Measurements from ENCODE around the gene TMEM59.
A peak's percentile ranks its signal among the peaks of the same experiment; 100 is the strongest.
"Not testable (repeated sequence)": the region's sequence is repeated elsewhere in the genome, so short reads cannot be mapped to it uniquely, and the experiment has no call there.

The TMEM59 gene

DNA sequence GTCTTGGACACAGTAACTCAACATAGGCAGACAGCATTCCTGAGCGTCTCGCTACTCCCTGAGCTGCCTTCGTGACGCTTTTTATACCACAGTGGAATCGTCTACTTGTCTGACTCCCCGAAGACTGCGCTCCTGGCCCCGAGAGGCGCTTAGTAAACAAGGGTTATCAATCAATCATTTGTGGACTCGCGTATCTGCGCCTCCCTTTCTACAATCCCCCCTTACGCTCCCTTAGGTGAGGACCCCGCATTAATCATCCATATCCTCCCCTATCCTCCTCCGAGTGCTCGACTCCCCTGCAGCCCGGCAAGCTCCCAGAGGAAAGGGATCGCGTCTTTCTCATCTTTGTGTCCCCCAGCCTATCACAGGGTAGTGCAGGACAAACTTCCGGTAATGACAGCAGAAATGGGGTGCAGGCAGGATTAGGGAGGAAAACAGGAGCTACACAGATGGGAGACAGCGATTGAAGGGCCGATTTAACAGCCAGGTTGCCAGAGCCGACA is 522 bp downstream of the TMEM59 start:
- DNase-seq (ENCODE audit: low spot score): peak; percentile 57

DNA sequence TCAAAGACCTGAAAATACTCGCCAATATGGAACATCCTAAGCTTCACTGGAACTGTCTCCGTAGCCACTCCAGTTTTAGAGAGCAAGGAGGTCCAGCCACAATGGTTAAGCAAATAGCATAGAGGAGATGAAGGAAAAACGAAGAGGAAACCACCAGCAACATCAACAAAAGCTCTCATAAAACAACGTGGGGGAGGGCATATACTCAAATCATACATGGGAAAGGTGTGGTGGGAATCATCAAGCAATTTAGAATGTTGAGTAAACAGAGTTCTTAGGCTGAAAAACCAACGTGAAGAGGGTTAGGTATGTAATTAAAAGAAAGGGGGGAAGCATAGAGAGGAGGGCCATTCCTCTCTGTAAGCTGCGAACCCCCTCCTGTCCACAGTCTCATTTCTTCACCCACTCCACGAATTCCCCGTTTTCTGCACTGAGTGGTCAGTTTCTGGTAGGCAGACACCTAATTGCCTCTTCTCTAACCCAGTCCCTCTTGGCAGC is 1.0 kb downstream of the TMEM59 start:
- no peak for DNase-seq (ENCODE audit: low spot score)

DNA sequence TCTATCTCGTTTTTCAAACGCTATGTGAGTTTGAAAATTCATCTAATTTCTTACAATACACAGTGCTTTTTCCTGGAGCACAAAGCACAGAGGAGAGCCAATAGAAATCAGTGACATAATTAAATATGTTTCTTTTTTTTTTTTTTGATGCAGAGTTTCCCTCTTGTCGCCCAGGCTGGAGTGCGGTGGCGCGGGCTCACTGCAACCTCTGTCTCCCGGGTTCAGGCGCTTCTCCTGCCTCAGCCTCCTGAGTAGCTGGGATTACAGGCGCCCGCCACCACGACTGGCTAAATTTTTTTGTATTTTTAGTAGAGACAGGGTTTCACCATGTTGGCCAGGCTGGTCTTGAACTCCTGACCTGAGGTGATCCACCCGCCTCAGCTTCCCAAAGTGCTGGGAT is 2.6 kb downstream of the TMEM59 start:
- not testable (repeated sequence) for DNase-seq (ENCODE audit: low spot score)

DNA sequence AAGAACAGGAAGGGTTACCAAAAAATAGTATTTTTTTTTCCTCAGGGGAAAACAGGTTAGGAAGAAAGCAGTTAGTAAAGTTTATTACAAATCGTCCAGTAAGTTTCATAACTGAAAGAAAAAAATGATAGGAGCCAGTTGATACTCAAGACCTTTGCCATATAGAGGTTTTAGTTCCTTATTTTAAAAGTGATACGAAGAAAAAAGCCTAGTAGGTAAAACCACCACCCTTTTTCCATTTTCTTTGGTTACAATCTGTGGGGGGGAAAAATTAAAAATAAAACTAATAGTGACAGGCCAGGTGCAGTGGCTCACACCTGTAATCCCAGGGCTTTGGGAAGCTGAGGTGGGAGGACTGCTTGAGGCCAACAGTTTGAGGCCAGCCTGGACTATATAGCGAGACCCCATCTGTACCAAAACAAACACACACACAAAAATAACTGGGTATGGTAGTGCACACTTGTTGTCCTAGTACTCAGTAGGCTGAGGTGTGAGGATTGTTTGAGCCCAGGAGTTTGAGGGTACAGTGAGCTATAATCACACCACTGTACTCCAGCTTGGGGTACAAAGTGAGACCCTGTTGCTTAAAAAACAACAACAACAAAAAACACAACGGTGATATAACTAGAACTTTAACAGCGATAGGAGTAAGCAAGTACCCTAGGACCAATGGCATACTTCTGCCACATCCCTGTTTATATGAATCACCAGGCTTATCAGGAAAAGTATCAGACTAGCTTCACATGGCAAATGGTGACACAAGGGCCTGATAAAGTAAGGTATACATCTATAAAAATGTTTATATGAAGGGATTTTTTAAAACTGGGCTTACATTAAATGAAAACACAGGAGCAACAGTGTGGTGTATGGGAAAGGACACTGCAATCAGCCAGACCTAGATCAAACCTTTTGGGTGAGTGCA is 5.4 kb downstream of the TMEM59 start:
- DNase-seq (ENCODE audit: low spot score): no peak

DNA sequence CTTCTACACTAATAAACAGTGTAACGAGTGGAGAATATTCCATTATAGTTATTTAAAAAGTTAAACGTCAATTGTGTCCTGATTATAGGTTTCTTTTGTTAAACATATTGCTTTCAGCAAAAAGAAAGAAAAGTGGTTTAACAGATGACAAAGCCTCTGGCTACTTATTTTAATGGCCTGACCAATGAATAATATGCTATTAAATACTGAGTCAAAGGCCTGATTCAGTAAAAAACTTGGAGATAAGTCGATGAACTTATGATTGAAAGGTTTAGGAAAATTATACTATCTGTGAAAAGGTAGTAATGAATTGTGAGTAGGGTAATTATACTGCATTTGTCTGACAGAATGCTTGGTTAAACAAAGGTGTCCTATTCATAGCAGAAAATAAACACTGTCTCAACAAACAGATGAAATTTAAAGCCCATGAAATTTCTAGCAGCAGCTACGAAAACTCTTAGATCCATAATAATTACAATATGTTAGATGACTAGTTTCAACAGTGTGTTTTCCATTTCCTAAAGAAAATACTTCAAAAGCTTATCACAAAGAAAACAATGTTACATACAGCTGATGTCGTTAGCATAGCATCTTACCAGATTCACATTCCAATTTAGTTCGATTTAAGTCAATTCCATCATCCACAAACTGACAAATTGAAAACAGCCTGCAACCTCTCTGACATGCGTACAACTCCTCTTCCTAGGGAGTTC is 6.2 kb downstream of the TMEM59 start:
- DNase-seq (ENCODE audit: low spot score): no peak

DNA sequence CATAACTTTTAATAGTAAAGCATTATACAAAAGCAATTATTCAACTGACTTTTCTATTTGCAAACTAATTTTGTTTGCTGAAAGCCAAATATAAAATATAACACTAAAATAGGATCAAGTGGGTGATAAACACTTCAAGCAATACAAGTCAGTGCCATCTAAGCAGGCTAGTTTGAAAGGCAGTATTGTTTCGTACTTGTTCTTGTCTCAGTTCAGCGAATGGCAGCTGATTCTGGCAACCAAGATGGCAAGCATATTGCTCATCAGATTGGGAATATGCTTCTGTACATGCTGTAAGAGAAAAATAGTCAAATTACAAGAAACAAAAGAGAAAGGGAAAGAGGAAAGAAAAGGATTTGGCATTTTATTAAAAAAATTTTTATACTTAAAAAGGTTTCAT is 7.5 kb downstream of the TMEM59 start:
- DNase-seq (ENCODE audit: low spot score): no peak

DNA sequence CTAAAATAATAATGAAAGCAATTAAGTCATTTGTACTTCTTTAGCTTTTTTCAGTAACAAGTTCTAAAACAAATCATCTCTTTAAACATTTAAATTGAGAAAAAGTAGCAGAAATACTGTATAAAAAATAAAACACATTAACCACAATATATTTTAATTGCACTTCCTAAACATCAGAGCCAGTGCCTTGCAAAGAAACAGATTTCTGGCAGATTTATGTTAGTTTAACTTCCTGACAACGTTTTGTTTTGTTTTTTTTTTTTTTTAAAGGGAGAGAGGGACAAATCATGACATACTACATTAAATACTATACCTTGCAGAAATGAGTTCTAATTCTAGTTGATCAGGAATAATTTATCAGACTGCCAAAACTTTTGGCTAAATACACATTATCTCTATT is 11.2 kb downstream of the TMEM59 start:
- DNase-seq (ENCODE audit: low spot score): no peak

DNA sequence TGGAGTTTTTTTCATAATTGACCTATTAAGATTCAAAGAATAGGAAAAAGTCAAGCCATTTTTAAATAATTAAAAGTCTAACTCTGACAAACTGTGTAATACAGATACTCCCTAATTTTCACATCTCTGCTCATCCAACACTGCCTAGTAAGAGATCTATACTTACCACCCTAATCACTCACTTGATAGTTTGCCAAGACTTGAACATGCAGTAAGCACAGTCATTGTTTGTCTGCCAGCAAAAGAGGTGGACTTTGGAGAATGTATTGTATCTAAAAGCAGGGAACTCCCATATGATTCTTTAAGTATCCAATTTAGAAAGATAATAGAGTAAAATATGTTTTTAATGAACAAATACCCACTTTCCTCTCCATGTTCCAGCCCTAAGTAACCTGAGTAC is 15.5 kb downstream of the TMEM59 start:
- DNase-seq (ENCODE audit: low spot score): no peak

DNA sequence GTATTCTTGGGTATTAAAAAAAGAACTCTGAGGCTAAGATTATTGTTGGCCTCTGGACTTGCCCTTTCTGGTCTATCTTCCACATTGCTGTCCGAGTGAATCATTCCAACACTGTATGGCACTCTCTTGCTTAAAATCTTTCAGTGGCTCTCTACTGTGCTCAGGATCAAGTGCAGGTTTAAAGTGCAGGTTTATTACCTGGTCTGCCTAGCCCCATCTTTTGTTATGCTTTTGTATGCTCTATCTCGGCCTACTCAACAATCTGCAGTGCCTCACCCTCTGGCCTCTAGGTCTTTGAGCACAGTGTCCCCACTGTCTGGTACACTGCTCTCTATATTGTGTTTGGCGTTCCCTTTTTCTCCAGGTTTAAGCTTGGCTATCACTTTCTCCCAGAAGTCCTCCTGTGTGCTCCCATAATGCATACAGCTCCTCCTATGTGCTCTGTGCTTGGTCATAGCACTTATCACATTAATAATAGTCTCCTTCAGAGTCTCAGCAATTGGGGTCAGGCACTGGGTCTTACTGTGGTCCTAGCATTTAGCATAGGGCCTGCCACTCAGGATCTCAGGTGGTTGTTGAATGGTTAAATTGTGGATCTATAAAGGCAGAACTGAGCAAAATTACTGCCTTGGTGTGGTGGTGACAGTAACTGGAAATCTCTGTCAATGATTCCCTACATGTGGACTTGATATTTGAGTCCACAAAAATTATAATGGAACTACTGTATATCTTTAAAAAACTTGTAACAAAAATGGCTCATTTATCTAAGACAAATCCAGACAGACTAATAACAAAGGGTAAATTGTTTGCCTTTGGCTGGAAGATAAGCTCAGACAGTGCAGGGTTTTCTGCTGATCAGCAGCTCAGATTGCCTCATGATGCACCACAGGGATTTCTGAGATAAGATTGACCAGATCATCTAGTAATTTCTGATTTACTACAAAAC is 24.4 kb downstream of the TMEM59 start:
- DNase-seq (ENCODE audit: low spot score): no peak

DNA sequence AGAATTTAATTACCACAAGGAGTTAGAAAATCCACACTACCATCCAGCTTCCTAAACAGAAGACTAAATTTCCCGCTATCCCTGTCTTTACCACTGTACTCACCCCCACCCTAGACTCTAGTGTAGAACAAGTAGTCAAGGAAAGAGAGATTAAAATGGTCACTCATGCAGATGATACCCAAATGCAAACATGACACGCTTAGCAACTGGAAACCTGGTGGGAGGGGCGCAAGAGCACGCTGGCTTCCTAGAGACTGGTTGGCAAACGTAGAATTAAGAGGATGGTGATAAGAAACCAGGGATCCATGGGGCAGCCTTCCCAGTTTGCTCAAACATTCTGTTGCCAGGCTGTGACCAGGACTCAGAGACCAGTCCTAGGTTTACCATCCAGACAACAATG is 25.2 kb downstream of the TMEM59 start:
- DNase-seq (ENCODE audit: low spot score): no peak

DNA sequence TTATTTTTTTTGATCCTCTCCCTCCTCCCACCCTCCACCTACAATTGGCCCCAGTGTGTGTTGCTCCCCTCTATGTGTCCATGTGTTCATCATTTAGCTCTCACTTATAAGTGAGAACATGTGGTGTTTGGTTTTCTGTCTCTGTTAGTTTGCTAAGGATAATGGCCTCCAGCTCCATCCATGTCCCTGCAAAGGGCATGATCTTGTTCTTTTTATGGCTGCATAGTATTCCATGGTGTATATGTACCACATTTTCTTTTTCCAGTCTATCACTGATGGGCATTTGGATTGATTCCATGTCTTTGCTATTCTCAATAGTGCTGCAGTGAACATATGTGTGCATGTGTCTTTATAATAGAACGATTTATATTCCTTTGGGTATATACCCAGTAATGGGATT is 28.2 kb downstream of the TMEM59 start:
- not testable (repeated sequence) for DNase-seq (ENCODE audit: low spot score)

DNA sequence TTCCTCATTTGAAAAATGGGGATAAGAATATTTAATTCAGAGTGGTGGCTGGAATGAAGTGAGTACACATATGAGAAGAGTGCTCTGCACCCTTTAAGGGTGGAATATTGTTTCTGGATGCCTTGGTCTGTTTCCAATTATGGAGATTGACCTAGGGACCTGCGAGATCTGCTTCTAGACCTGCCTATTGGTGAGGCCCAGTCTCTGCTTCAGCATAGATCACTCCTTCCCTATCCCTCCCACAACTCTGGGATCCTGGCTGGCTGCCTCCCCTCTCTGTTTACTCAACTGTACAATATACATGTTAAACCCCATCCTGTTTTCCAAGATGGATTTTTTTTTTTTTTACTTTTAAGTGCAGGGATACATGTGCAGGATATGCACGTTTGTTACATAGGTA is 28.6 kb downstream of the TMEM59 start:
- DNase-seq (ENCODE audit: low spot score): no peak

DNA sequence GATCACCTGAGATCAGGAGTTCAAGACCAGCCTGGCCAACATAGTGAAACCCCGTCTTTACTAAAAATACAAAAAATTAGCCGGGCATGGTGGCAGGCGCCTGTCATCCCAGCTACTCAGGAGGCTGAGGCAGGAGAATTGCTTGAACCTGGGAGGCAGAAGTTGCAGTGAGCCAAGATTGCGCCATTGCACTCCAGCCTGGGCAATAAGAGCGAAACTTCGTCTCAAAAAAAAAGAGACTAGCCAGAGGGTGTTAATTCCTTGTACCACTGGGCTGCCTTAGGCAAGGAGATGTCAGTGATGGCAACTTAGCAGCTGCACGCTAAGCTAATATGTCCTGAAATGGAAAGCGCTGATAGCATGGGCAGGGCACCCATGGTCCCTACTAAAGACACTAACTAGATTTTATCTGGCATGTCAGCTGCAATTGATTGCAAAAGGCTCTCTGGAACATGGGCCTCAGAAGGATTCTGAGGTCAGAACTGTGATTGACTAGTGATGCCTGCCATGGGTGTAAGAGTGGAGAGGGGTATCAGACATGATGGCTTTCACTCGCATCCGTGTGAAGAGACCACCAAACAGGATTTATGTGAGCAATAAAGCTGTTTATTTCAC is 33.3 kb downstream of the TMEM59 start:
- not testable (repeated sequence) for DNase-seq (ENCODE audit: low spot score)

DNA sequence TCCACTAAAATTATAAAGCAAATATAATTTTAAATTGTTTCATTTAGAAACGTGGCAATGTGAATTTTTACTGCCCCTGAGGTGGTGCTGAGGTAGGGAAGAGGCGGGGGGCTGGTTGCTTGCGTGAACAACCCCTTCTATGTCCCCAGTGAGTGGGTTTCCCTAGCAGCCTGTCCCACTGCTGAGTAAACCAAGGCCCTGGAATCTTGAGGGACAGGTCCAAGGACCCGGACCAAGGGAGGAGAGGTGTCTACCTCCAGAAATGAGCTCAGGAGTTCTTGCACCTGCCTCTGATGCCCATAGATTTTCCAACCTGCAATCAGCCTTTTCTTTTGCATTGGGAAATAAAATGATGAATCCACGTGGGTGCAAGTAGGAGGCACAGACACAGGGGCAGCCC is 34.4 kb downstream of the TMEM59 start:
- DNase-seq (ENCODE audit: low spot score): no peak

DNA sequence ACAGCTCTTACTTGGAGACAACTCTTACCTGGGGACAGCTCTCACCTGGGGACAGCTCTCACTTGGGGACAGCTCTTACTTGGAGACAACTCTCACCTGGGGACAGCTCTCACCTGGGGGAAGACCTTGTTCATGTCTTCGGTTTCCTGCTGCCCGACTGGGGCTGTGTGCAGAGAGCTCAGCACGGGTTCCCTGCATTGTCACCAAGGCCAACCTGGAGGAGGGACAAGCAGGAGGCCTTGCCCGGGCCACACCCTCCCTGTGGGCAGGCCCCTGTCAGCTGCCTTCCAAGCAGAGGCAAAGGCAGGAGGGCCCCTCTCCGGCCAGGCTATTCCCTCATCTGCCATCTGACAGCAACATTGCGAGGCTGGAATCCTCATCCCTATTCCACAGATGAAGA is 35.0 kb downstream of the TMEM59 start, which contains the start of gene LDLRAD1:
LDLRAD1 (minus strand) TSS at position 208 of the 400 bp plus-strand sequence; CDS start at position 134, 74 bp downstream.
- DNase-seq (ENCODE audit: low spot score): no peak

DNA sequence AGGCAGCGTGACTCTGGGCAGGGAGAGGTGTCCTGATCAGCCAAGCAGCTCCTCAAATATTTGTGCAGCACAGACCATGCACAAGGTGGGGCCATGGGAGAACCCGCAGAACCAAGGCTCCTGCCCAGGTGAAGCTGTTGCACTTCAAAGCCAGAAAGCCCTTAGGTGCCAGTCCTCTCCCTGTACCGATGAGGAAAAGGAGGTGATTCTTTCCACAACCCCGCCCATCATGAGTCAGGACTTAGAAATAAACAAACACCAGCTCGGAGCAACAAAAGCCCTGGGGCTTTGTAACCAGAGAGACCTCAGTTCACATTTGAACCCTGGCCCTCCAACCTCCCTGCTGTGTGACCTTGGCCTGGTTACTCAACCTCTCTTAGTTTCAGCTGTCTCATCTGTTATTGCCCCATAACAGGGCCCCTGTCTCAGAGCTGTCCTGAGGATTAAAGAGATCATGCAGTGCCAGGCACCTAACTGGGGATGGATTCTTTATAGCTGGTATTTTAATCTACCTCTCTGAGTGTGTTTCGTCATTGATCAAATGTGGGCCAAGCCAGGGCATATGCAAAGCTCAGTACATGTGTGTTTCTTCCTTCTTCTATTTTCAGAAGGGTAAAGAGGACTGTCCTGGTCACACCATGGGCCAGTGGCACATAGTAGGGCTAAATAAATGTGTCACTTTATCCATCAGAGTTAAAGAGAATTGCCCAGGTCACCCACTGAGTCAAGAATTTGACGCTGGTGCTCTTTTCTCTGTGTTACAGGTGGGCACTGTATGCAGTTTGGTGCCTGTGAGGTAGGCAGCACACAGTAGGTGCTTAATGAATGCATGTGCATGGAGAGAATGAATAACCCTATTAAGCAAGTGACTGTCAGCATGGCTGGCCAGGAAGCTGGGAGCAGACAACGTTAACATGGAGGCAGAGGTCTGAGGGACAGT is 36.4 kb downstream of the TMEM59 start:
- no peak for DNase-seq (ENCODE audit: low spot score)

DNA sequence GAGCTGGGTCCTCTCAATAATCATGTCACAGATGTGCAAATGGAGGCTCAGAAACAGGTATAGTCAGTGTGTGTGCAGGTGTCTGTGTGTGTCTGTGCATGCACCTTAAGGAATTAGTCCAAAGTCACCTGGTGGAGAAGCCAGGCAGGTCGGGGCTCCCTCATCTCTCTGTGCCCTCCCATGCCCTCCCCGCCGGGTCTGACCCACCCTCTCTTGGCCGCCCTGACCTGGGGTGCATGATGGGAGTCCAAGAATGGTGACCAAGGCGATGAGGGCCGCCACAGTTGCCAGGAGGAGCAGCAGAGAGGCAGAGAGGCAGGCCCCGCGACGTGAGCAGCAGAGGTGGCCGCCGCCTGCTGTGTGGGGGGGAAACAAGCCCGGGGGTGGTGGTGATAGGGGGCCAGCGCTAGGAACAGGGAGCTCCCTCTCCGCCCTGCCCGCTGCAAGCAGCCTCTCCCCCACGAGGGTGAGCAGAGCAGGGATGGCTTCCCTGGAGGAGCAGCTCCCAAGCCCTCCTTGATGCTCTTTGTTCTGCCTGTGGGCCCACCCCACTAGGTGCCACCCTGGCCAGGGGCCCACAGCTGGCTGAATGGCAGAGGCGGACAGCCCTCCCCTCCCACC is 38.9 kb downstream of the TMEM59 start:
- no peak for DNase-seq (ENCODE audit: low spot score)

DNA sequence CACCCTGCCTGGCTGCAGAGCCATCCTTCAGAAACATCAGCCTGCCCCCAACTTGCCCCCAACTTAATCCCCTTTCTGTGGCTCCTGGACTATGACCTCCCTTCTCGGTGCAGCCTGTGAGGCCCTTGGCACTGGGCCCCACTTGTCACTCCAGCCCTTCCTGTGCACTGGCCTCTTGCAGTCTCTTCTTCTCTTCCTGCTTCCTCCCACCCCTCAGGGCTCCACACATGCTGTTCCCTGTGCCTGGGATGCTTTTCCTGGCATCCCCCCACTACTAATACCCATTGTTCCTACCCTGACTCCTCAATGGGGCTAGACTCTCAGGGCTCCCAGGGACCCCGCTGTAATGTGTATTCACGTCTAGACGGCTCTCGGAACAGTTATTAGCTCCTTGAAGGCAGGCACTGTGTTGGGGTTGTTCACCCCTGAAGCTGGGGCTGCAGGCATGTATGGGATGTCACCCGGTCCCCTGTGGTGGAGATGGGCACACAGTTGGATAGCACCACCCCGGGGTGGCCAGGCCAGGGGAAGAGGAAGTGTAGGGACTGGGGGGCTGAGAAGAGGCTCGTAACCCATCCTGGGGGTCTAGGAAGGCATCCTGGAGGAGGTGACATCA is 39.5 kb downstream of the TMEM59 start:
- DNase-seq (ENCODE audit: low spot score): no peak

DNA sequence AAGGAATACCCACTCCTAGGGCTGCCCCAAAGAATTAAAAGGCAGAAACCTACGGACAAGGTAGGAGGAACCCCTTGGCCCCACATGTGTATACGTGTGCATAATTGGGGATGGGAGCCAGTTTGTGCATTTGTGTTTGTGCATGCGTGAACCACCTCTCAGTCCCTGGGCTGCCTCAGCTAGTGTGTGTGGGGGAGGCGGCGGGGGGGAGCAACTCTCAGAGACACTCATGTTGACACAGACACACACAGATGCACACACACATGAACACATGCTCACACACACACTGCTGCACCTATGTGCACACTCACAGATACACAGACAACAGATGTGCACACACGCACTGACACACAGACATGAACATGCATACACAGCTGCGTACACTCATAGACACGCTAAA is 40.1 kb downstream of the TMEM59 start:
- DNase-seq (ENCODE audit: low spot score): no peak

All from hepatic stellate cell (primary cell).